Prostate gland (tissue), 2 donors: Measurements from ENCODE around the gene CENPP. TPM values are rescaled to one million over a fixed set of nuclear protein-coding genes. Genes with fewer than 3 reads are reported as not detected.

Experiments
- DNase-seq: peaks from one replicate; pipeline ENCODE4 v3.0.0-alpha.2; 2019; ENCODE audit warnings: low spot score
- H3K27ac ChIP-seq, 2 donors: fragments of 200-600 bp; sonication (generic); 2 replicates each; pipeline ENCODE4 v1.5.1; 2017 to 2019
- H3K27me3 ChIP-seq: fragments of 200-600 bp; sonication (generic); replicated peaks from 2 replicates; pipeline ENCODE4 v1.5.1; 2019; ENCODE audit not compliant: insufficient read depth
- H3K36me3 ChIP-seq, 2 donors: fragments of 200-600 bp; sonication (generic); 1 replicate in 1 of 2; 2 replicates in 1 of 2; pipeline versions ENCODE4 v1.5.1 to v1.8.1; 2017 to 2019
- H3K4me1 ChIP-seq: fragments of 200-600 bp; sonication (generic); replicated peaks from 2 replicates; pipeline ENCODE4 v1.5.1; 2019
- H3K4me3 ChIP-seq, 2 donors: fragments of 200-600 bp; sonication (generic); 2 replicates each; pipeline ENCODE4 v1.5.1; 2017 to 2019
- H3K9me3 ChIP-seq: fragments of 200-600 bp; sonication (generic); 2 replicates; pipeline ENCODE4 v1.5.1; 2017
- POLR2A ChIP-seq: fragments of 450-650 bp; IDR thresholded peaks from one replicate; pipeline ENCODE4 v1.6.1; 2016; ENCODE audit warnings: antibody characterized with exemption, mild to moderate bottlenecking
- POLR2AphosphoS5 ChIP-seq: sonication (generic); formaldehyde crosslinking; IDR thresholded peaks from one replicate; pipeline ENCODE4 v1.6.1; 2017; ENCODE audit warnings: antibody characterized with exemption
- WGBS: methylation state at CpG from one replicate; pipeline ENCODE4 v1.1.5; 2018; 5-methylcytosine and 5-hydroxymethylcytosine counted together
- intact Hi-C: fragments of 100-400 bp; cut with DNase I; formaldehyde crosslinking; loops from one replicate; pipeline ENCODE4 v1.14.2; 2022
- total RNA-seq, 2 donors: library from RNA; depleted of rRNA; stranded (reverse); fragments of >200 nt; gene quantifications; one replicate each; pipeline ENCODE4 v1.1.0, GENCODE V29; 2016
- TF ChIP-seq, protein P1 (sequence below), 4 experiments: fragments of 200-600 bp in 2 of 4; fragments of 450-650 bp in 2 of 4; sonication (generic) in 2 of 4; IDR thresholded peaks; 1 replicate in 3 of 4; 2 replicates in 1 of 4; pipeline ENCODE4 v1.5.1; 2016 to 2019; ENCODE audit warnings: antibody characterized with exemption in 4 of 4, mild to moderate bottlenecking in 2 of 4, moderate library complexity in 2 of 4

Gene CENPP
- total RNA-seq, 2 donors from 2014 or later: 1.4 to 21.5 TPM

DNA sequence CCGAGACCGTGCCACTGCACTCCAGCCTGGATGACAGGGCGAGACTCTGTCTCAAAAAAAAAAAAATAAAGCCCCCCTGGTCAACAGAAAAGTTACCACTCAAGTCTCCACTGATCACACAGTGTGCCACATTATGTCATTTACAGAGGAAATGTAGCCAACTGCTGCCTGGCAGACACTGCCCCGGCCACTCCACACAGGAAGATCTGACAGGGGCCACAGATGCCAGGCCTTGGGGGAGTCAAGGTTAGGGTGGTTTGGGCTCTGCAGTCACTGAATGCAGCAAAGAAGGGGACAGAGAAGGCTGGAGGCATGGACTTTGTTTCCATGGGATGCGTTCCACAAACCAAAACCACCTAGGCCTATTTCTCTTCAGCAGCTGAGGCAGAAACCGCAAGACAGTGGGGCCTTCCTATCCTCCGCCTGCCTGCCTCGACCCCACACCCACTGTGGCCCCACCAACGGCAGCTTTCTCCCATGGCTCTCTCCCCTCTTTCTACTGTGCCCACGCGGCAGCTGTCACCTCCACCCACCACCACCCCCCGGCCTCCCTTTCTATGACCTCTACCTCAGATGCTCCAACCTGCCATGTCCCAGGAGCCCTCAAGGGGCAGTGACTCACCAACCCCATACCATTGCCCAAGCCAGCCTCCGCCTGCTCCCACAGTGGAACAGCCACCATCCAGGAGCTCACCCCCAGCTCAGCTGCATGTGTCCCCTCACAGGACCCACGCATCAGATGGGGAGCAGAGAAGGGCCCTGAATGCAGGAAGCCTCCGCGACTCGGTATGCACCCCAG lies 331.7 kb downstream of the CENPP start:
- WGBS: 94% methylated on average over 17 of the region's 17 CpGs
- Histone ChIP-seq H3K36me3 (no peaks in the 10 kb centered on the region), H3K4me1 (peaks cover 6% of the 10 kb centered on the region), H3K27ac (no peak overlapping the region), H3K4me3 (no peak overlapping the region), H3K27me3 (no peaks in the 10 kb centered on the region), H3K9me3 (no peaks in the 10 kb centered on the region)
- intact Hi-C loops: no loop called here
- DNase-seq: no peak
- TF ChIP-seq POLR2A (no peak), POLR2AphosphoS5 (no peak)
- TF ChIP-seq, protein P1, sequence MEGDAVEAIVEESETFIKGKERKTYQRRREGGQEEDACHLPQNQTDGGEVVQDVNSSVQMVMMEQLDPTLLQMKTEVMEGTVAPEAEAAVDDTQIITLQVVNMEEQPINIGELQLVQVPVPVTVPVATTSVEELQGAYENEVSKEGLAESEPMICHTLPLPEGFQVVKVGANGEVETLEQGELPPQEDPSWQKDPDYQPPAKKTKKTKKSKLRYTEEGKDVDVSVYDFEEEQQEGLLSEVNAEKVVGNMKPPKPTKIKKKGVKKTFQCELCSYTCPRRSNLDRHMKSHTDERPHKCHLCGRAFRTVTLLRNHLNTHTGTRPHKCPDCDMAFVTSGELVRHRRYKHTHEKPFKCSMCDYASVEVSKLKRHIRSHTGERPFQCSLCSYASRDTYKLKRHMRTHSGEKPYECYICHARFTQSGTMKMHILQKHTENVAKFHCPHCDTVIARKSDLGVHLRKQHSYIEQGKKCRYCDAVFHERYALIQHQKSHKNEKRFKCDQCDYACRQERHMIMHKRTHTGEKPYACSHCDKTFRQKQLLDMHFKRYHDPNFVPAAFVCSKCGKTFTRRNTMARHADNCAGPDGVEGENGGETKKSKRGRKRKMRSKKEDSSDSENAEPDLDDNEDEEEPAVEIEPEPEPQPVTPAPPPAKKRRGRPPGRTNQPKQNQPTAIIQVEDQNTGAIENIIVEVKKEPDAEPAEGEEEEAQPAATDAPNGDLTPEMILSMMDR (IDR thresholded peaks at IDR 0.05): no peak

DNA sequence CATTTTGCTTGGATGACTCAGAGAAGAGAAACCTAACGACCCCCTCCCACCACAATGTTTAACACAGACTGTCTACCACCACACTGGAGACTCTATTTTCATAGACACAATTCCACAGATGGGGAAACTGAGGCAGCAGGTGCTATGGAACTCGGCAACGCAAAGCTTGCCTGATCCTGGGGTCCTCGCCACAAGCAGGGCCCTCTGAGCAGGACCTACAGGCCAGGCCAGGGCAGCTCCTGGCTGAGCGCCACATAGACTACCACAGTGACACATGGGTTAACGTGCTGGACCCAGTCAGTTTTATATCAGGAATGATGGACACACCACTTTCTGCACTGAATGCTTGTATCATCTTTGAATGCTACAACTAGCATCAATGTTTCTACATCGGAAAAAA lies 332.4 kb downstream of the CENPP start:
- Histone ChIP-seq H3K4me1 (peaks cover 6% of the 10 kb centered on the region), H3K27me3 (no peaks in the 10 kb centered on the region), H3K36me3 (no peaks in the 10 kb centered on the region), H3K4me3 (no peak overlapping the region), H3K9me3 (no peaks in the 10 kb centered on the region), H3K27ac (no peak overlapping the region)
- no peak for DNase-seq
- TF ChIP-seq, protein P1 (IDR thresholded peaks at IDR 0.05): no peak
- no peak for TF ChIP-seq POLR2A
- TF ChIP-seq POLR2AphosphoS5: no peak
- intact Hi-C loops: no loop called here
- WGBS: 89% methylated on average over 7 of the region's 7 CpGs

DNA sequence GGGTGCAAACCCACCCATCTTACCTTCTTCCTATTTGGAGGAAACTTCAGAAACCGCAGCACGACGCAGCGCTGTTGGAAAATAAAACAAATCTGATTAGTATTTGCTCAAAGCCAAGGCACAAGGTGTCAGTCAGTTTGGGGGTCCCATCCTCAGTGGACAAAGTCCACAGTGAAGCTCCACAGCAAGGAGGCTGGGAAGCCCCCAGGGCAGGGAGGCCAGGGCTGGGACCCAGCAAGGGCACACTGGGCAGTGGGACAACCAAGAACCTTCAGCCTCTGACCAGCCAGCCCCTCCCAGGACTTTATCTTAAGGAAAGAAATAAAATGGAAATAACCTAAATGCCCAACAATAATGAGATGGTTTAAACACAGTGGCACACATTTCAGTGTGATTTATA lies 332.9 kb downstream of the CENPP start:
- intact Hi-C loops: no loop called here
- no peak for DNase-seq
- Histone ChIP-seq H3K9me3 (no peaks in the 10 kb centered on the region), H3K4me3 (no peak overlapping the region), H3K4me1 (peaks cover 6% of the 10 kb centered on the region), H3K27me3 (no peaks in the 10 kb centered on the region), H3K27ac (no peak overlapping the region), H3K36me3 (no peaks in the 10 kb centered on the region)
- no peak for TF ChIP-seq POLR2AphosphoS5
- TF ChIP-seq, protein P1 (IDR thresholded peaks at IDR 0.05): no peak
- no peak for TF ChIP-seq POLR2A
- 95% methylated on average over 4 of the region's 4 CpGs for WGBS

DNA sequence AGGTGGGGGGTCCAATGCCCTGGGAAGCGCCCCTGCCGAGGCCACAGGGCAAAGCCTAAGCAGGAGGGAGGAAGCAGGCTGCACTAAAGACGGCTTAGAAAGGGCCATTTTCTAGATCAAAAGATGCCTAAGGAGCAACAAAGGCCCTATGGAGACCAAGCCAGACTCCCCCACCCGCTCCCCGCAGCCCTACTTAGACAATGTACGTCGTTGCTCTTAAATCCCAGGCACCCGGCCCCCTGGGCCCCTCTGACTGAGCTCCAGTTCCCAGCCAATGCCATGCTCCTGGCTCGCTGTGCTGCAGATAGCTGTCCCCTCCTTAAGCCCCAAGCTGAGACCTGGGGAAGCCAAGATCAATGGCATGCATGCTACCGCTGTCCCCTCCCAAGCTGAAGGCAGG lies 333.8 kb downstream of the CENPP start:
- H3K27ac ChIP-seq: no peak overlapping the region
- no peaks in the 10 kb centered on the region for H3K36me3 ChIP-seq
- 79% methylated on average over 10 of the region's 10 CpGs for WGBS
- DNase-seq: no peak
- intact Hi-C loops: no loop called here
- no peaks in the 10 kb centered on the region for H3K9me3 ChIP-seq
- no peak for TF ChIP-seq POLR2AphosphoS5
- TF ChIP-seq, protein P1 (IDR thresholded peaks at IDR 0.05): no peak
- no peak for TF ChIP-seq POLR2A
- H3K4me1 ChIP-seq: peaks cover 6% of the 10 kb centered on the region
- no peaks in the 10 kb centered on the region for H3K27me3 ChIP-seq
- H3K4me3 ChIP-seq: no peak overlapping the region

- Histone ChIP-seq H3K4me1 (peaks cover 2% of the 10 kb centered on the region), H3K36me3 (no peaks in the 10 kb centered on the region), H3K9me3 (no peaks in the 10 kb centered on the region), H3K4me3 (no peak overlapping the region), H3K27me3 (no peaks in the 10 kb centered on the region), H3K27ac (no peak overlapping the region)
- WGBS: 83% methylated on average over 4 of the region's 4 CpGs
- DNase-seq: no peak
- intact Hi-C loops: no loop called here
- TF ChIP-seq POLR2AphosphoS5 (no peak), POLR2A (no peak)
- TF ChIP-seq, protein P1 (IDR thresholded peaks at IDR 0.05): no peak
Observed at GRCh38 chr9:92660266-92660665, 334.5 kb downstream of the CENPP start.
